Fibroblast of gingiva (primary cell): Measurements from ENCODE around the gene PITPNM3.
"Not testable (repeated sequence)": the region's sequence is repeated elsewhere in the genome, so short reads cannot be mapped to it uniquely, and the experiment has no call there.

ENCODE experiments used
- DNase-seq: peaks from one replicate; pipeline ENCODE4 v3.0.0-alpha.2; 2011; ENCODE audit warnings: low read depth

The PITPNM3 gene

GRCh38 chr17:6501359-6501758 lies 55.0 kb downstream of the PITPNM3 start:
- DNase-seq, result no peak

- no peak for DNase-seq
Measured at GRCh38 chr17:6498901-6499540, 57.3 kb downstream of the PITPNM3 start.

DNA sequence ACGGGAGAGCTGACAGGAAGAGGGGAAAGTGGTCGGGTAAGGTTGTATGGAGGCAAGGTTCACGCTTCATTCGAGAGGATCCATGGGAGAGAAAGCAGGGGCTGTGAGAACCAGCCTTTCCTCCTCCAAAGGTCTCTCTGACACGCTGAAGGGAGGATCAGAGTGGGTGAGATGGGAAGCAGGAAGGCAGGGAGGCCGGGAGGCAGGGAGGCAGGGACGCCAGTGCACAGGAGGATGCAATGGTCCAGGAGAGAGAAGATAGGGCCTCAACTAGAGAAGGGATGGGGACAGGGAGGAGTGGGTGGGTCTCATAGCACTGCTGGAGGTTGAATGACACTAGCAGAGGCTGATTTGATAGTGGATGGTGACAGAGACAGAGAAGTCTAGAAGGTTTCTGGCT lies 58.0 kb downstream of the PITPNM3 start:
- DNase-seq, result no peak

DNA sequence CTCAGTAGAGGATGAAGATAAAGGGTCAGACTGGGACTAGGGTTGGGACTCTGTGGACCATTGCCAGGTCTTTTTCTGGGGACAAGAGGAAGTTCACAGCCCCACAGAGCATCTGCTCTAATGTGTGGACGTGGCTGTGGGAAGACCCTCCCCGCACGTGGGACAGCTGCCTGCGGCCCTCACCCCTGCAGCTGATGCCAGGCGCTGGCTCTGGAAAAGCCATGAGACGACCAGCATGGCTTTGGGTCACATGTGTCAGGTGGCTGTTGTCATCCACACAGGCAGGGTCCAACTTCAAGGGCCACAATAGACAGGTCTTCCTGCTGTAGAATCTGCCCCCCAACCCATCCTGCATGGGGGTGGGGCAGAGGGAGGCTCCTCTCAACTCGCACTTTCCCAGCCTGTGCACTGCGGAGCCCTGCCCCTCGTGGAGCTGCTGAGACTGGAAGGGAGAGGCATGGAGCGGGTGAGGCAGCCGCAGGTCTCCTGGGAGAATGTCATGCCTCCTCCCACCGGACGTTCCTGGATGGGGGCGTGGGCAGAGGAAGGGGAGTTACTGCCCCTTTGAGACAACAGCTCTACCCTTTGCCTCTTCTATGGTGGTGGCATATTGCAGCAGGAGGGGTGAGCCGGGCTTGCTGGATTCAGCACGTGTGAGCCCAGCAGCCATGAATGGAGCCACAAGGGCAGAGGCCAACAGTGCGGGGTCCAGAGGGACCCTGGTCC lies 58.7 kb downstream of the PITPNM3 start:
- DNase-seq, result no peak

DNA sequence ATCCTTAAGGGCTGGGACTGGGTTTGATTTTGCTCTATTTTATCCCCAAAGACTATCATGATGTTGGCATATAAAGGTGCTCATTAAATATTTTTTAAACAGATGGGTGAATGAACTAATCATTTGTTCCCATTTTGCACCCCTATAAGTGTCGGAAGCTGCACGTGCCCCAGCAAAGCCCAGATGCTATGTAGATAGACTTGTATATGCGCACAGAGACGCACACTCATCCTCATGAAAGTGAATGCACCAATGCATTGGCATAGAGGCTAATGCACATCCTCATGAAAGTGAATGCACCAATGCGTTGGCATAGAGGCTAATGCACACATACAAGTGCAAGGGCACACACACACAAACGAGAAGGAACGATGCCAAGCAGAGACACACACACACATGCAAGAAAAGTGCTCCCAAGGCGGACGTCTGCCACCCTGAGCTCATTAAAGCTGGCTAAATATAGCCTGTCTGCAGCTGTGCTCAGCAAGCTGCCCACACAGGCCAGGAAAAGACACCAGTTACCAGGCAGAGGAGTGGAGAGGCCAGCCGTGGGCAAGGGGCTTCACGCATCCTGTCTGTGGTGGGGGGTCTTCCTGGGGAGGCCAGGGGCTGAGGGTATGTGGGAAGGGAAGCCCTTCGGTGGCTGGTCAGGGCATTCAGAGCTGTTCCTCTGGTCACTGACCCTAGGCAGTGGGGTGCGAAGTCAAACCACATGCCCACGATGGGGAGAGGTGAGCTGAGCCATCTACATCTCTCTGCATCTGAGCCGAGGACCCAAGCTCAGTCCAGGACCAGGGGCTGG lies 59.5 kb downstream of the PITPNM3 start:
- DNase-seq, result no peak

DNA sequence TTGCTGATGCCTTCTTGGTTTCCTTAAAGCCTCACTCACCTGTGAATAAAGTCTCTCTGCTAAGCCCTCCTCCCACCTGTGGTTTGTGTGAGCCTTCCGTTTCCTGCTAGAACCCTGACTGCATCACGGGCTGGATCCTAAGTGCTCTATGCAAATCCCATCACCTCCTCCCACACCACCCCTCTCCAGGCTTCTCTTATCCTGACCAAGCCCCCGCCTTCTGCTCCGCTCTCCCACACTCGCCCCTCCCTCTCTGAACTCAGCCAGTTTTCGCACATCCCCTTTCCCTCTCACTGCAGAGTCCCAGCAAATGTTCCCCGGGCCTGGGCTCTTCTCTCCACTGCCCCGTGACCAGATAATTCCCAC lies 60.3 kb downstream of the PITPNM3 start:
- no peak for DNase-seq

GRCh38 chr17:6495450-6496115 lies 60.8 kb downstream of the PITPNM3 start:
- DNase-seq, result no peak

DNA sequence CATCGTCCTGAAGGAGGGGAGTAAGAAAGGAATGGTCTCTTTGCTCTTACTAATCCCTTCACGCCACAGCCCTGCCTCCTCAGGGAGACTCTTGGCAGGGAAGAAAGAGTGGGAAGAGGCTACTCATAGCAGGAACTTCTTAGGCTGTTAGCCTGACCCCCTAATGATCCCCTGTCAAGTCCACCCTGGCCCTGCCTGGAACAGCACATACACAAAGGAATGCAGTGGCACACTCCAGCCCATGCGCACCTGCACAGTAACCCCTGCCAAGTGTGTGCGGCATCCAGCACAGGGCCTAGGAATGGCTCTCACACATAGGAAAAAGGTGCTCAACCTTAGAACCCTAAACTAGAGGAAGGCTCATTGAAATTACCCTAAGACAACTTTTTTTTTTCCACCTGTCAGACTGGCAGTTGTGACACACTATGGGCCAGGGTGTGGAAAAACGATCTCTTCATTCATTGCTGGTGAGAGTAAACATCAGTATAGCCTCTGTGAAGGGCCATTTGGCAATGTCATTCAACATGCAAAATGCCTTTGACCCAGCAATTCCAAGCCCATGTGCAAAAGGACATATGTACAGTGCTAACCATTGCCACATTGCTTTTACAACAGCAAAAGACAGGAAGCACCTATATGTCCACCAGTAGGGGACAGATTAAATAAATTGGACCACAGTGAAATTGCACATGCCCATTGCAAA lies 62.0 kb downstream of the PITPNM3 start:
- DNase-seq, result no peak

DNA sequence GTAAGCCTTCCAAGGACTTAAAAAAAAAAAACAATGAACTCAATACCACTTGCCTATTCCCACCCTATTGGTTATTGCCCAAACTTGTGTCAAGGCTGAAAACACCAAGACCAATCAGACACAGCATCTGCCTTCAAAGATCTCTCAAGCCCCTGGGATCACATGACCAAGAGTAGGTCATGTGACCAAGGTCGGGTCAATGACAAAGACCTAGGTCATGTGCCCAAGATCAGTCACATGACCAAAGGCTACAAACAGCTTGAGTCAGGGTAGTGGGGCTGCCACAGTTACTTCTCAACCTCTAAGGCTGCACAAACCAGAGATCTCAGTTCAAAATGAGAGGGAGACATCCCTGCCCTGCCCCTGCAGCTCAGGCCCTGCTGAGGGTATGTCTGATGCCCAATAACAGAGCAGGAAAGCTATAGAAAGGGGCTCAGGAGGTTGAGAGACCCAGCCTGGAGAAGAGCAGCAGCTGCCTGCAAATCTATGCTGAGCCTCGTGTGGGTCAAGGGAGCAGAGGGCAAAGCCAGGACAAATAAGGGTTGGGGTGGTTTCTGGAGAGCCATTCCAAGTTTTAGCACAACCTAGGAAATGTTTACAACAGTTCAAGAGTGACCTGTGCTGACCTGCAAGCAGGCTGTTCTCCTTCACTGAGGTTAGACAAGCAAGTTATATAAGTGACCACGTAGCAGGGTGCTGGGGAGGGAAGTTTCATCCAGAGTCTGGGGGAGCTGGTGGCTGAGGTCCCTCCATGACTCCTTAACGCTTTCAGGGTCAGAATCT lies 63.3 kb downstream of the PITPNM3 start:
- DNase-seq, result no peak

GRCh38 chr17:6491071-6491700 lies 65.2 kb downstream of the PITPNM3 start:
- no peak for DNase-seq

DNA sequence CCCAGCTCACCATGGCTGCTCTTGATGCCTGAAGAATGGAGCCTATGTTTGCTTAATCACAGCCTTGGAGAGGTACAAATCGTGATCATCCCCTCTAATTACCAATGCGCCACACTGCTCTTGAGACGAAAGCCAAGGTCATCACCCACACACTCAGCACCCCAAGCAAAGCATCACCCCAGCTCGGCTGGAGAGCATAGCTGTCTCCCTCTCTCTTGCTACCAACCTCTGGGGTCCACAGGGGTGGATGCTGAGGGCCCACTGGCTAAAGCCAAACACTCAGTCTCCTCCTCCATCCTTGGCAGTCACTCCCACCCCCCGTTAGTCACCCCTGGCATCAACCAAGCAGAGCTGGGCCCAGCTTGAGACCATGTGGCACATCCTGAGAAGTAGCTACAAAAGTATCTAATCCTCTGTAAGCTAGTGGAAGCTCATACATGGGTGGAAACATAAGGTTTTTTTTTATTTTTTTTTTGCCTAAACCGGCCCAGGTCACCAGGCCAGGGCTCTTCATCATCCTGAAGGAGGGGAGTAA lies 67.3 kb downstream of the PITPNM3 start:
- DNase-seq, result no peak

DNA sequence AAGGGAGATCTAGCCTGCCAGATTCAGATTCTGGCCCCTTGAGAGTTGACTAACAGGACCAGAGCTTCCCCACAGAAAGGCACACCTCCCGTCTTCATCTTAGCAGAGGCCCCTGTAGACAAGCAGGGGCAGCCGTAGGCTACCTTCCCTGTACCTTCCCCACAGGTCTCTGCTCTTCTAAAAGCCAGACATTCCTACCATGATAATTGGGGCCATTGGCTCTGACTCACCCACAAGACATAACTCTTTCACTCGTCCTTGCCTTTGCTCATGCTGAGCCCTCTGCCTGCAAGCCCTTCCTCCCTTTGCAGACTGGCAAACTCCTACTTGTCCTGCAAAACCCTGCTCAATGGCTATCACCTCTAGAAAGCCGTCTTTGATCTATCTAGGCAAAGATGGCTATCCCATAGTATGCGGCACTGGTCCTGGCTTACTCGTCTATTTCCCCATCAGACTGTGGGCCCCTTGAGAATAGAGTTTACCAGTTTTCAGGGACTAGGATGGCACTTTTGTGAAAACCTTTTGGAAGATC lies 68.3 kb downstream of the PITPNM3 start:
- no peak for DNase-seq

DNA sequence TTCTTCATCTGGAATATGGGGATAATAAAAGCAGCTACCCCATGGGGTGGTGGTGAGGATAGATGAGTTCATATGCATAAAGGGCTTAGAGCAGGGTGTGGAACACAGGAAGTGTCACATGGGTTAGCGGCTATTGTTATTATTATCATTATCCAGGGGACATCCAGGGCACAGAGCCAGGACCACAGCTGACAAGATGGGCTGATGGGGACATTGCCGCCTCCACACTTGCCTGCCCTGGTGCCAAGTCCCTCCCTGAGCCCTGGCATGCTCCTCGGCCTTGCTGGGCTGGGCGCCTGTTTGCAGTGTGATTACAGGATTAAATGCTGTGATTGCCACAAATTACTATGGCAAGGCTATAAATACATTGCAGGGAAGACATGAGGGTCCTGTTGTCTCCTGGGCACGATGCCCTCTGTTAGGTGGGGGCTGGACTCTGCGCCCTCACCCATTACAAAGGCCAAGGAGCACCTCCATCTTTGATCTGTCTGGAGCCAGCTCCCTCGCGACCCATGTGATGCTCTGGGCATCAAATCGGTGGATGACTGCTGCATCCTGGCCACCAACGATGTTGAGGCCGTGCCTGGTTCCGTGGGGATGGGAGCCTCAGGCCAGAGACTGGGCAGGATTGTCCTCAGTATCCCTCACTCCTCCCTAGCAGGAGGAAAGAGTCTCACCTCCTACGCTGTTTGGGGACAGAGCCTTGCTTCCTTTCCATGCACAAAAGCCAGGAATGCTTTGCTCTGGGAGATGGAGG lies 68.9 kb downstream of the PITPNM3 start:
- no peak for DNase-seq

DNA sequence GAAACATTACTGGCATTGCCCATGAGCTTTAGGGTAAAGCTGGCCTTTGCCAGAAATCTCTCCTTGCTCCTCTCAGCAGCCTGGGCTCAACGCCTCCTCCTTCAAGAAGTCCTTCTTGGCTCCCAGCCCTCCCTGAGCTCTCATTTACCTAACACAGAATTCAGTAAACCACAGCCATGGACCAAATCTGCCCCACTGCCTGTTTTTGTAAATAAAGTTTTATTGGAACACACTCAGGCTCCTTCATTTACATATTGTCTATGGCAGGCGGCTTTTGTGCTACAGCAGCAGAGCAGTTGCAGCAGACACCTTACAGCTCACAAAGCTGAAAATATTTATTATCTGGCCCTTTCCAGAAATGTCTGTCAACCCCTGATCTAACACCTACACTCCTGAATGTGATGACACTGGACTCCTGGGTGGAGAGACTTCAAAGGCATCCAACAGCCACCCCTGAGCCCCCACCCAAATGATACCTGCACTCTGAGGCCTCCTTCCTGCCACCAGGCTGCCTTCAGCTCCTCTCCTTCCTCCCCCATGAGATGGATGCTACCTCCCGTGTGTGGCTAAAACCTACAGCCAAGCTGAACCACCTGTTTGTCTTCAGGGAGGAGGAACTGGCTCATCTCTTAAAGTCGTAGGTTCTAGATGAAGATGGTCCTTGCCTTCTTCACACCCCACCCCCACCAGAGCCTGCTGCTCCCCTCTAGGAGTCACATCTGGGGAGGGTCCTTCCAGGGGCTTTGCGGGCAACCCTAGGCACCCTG lies 70.5 kb downstream of the PITPNM3 start:
- no peak for DNase-seq

GRCh38 chr17:6483507-6483906 lies 72.8 kb downstream of the PITPNM3 start:
- no peak for DNase-seq

GRCh38 chr17:6482796-6483195 lies 73.6 kb downstream of the PITPNM3 start:
- DNase-seq, result not testable (repeated sequence)

DNA sequence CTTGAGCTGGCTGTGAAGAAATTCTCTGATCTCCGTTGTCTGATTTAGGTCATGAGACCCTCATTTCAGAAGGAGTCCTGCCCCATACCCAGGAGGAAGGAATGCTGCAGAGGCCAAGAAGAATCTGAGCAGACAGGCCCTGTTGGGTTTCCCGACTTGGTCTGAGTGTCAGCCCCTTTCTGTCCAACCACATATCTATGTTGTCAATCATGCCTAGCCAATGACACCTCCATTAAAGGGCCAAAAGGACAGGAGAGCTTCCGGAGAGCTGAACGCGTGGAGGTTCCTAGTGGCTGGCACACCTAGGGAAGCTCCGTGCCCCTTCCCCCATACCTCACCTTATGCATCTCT lies 74.3 kb downstream of the PITPNM3 start:
- DNase-seq, result no peak

GRCh38 chr17:6480303-6480675 lies 76.1 kb downstream of the PITPNM3 start:
- DNase-seq, result no peak
